PFSK-1 (cell line): ENCODE results near the gene DPP6.

Experiments used
- POLR2AphosphoS5 ChIP-seq: IDR thresholded peaks from 2 replicates; pipeline ENCODE4 v1.6.1; 2012; ENCODE audit warnings: low read depth, mild to moderate bottlenecking, control low read depth, low read length, moderate library complexity
- REST ChIP-seq, 2 experiments: IDR thresholded peaks; 2 replicates each; pipeline versions ENCODE4 v1.6.1 to v1.8.0; 2011 to 2012; ENCODE audit warnings: low read depth in 2 of 2, low read length in 2 of 2, control low read depth in 1 of 2, inconsistent platforms in 1 of 2, mild to moderate bottlenecking in 1 of 2, moderate library complexity in 1 of 2; ENCODE audit not compliant: insufficient read depth in 1 of 2

- TF ChIP-seq POLR2AphosphoS5 (no peak), REST (IDR thresholded peaks at IDR 0.05; ENCODE audit: insufficient read depth in 1 of 2, low read depth in 2 of 2, low read length in 2 of 2) (no peak)
Measured at GRCh38 chr7:154902600-154903082, 850.4 kb downstream of the DPP6 start.
